HK-2 (cell line): ENCODE measurements around the gene TMEM91.

Source experiments
- DNase-seq: peaks from one replicate; pipeline ENCODE4 v3.0.0-alpha.2; 2018; ENCODE audit not compliant: unreplicated experiment

Gene TMEM91

DNA sequence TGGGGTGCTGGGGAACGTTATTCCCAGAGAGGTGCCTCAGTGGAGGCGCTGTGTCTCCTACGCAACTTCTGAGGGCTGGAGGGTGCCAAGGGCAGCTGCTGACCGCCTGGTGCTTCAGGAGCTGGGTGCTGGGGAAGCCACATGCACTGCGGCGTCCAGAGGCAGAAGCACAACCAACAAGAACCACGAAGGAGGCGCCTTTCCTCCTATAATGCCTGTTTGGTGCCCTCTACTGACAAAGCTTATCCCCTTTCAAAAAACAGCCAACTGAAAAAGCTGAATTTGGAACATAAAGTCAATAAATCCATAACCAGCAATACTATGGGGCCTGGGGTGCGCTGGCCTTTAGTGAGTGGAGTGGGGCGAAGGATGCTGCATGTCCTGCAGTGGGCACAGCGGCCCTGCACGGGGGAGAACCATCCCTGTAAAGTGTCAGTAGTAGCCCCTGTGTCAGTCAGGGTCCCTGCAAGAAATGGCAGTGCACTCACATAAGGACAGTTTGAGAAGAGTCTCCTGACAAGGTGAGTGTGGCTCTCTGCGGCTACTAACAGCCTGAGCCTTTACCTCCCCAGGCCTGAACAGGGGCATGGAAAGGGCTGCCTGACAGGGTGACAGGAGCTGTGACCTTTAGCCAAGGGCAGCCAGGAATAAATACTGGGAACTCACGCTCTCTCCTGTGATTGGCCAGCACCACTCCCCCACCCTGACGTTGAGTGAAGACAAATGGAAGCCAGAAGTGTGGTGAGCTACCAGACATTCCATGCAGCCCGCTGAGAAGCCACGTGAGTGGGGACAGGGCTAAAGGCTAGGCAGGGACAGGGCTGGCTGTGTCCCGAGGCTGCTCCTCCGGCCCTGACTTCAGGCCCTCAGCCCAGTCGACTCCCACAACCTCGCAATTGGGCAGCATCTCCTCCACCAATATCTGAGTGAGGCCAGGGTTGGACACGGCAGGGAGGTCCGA is 55.4 kb downstream of the TMEM91 start:
- no peak for DNase-seq

DNA sequence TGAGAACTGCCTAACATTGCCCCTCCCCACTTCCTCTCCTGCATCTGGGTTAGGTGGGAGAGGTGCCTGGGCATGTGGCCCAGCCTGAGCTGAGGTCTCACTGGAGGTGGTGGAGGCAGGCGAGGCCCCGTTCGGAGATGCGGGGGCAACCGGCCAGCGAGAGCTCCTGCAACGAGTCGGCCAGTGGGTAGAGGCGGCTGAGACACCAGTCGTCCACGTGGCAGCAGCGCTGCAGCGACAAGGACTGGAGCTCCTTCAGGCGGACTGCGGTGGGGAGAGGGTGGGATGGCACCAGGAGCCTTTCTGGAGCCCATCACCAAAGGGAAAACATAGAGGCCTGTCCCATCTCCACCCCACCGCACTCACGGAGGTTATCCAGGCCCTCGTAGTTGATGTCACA is 56.8 kb downstream of the TMEM91 start:
- no peak for DNase-seq
